GM23338 (cell line): ENCODE data around the gene WNT5B. TPM values are rescaled to one million over a fixed set of nuclear protein-coding genes. Genes with fewer than 3 reads are reported as not detected.

Experiments used
- ATAC-seq: fragments of 200-7000 bp; cut with Tn5 transposase; 3 replicates; pipeline ENCODE4 v1.9.1; 2020
- DNase-seq: peaks from one replicate; pipeline ENCODE4 v3.0.0-alpha.2; 2015; ENCODE audit warnings: low spot score
- H2AFZ ChIP-seq: fragments of 200-600 bp; sonication (generic); 2 replicates; pipeline ENCODE4 v1.8.0; 2016; ENCODE audit warnings: antibody characterized with exemption, mild to moderate bottlenecking, moderate library complexity
- H3F3A ChIP-seq: fragments of 200-600 bp; sonication (generic); replicated peaks from 2 replicates; pipeline ENCODE4 v1.8.0; 2017; ENCODE audit warnings: antibody characterized with exemption, mixed run types, low read depth
- H3K27ac ChIP-seq: fragments of 200-600 bp; sonication (generic); 2 replicates; pipeline ENCODE4 v1.6.1; 2016; ENCODE audit warnings: low read depth
- H3K27me3 ChIP-seq: fragments of 200-600 bp; sonication (generic); 2 replicates; pipeline ENCODE4 v1.8.0; 2016; ENCODE audit warnings: mild to moderate bottlenecking, mixed run types, moderate library complexity; ENCODE audit not compliant: insufficient read depth
- H3K36me3 ChIP-seq: fragments of 200-600 bp; sonication (generic); 2 replicates; pipeline ENCODE4 v1.8.0; 2016; ENCODE audit warnings: mild to moderate bottlenecking; ENCODE audit not compliant: insufficient read depth
- H3K4me1 ChIP-seq: fragments of 200-600 bp; sonication (generic); 2 replicates; pipeline ENCODE4 v1.8.0; 2016; ENCODE audit warnings: mild to moderate bottlenecking, moderate library complexity; ENCODE audit not compliant: insufficient read depth
- H3K4me2 ChIP-seq: fragments of 200-600 bp; sonication (generic); 2 replicates; pipeline ENCODE4 v1.7.1; 2017; ENCODE audit warnings: mixed run types
- H3K4me3 ChIP-seq: fragments of 200-600 bp; sonication (generic); 2 replicates; pipeline ENCODE4 v1.6.1; 2016; ENCODE audit warnings: mixed run types
- H3K79me2 ChIP-seq: fragments of 200-600 bp; sonication (generic); replicated peaks from 2 replicates; pipeline ENCODE4 v1.8.0; 2017; ENCODE audit warnings: mild to moderate bottlenecking; ENCODE audit not compliant: insufficient read depth
- H3K9me2 ChIP-seq: fragments of 200-600 bp; sonication (generic); 2 replicates; pipeline ENCODE4 v1.8.0; 2017; ENCODE audit not compliant: insufficient read depth
- H4K20me1 ChIP-seq: fragments of 200-600 bp; sonication (generic); replicated peaks from 2 replicates; pipeline ENCODE4 v1.8.0; 2017; ENCODE audit warnings: mild to moderate bottlenecking; ENCODE audit not compliant: insufficient read depth
- H3K27ac Mint-ChIP-seq: 2 replicates; pipeline ENCODE4 v1.8.0; 2020; ENCODE audit warnings: inconsistent platforms, mild to moderate bottlenecking, moderate library complexity, mixed read lengths
- H3K27me3 Mint-ChIP-seq: 3 replicates; pipeline ENCODE4 v1.8.0; 2022; ENCODE audit warnings: low read depth, mild to moderate bottlenecking, moderate library complexity, mixed read lengths, inconsistent platforms; ENCODE audit not compliant: insufficient read depth, poor library complexity
- H3K36me3 Mint-ChIP-seq: 3 replicates; pipeline ENCODE4 v1.8.0; 2021; ENCODE audit warnings: low read depth, mild to moderate bottlenecking, inconsistent platforms, moderate library complexity, mixed read lengths
- H3K4me1 Mint-ChIP-seq: 3 replicates; pipeline ENCODE4 v1.8.0; 2020; ENCODE audit warnings: mild to moderate bottlenecking, inconsistent platforms, mixed read lengths
- H3K4me3 Mint-ChIP-seq: 3 replicates; pipeline ENCODE4 v1.8.0; 2021; ENCODE audit warnings: moderate library complexity, mild to moderate bottlenecking, inconsistent platforms, mixed read lengths
- H3K9me3 Mint-ChIP-seq: 3 replicates; pipeline ENCODE4 v1.8.0; 2020; ENCODE audit warnings: moderate library complexity, mild to moderate bottlenecking, inconsistent platforms, mixed read lengths
- EZH2 ChIP-seq: fragments of 200-600 bp; sonication (generic); IDR thresholded peaks from one replicate; pipeline ENCODE4 v1.8.0; 2017; ENCODE audit warnings: antibody characterized with exemption, mild to moderate bottlenecking, low read depth; ENCODE audit not compliant: unreplicated experiment
- ZNF331 ChIP-seq: fragments of 250-450 bp; sonication (Bioruptor Pico); IDR thresholded peaks from 2 replicates; pipeline ENCODE4 v1.5.0; 2020; ENCODE audit warnings: low read depth, mild to moderate bottlenecking, moderate library complexity
- ZNF462 ChIP-seq: fragments of 250-450 bp; sonication (Bioruptor Pico); IDR thresholded peaks from 2 replicates; pipeline ENCODE4 v1.5.0; 2020; ENCODE audit warnings: mild to moderate bottlenecking, moderate library complexity
- long read RNA-seq: library from polyadenylated mRNA; unstranded; transcript quantifications from one replicate; pipeline ENCODE4 v2.0.0, GENCODE V29; 2020; ENCODE audit not compliant: unreplicated experiment
- polyA plus RNA-seq: library from polyadenylated mRNA; unstranded; fragments of >200 nt; fragmentation: Nextera tagmentation; extraction: Ambion mirVana; gene quantifications from 2 replicates; pipeline ENCODE4 v1.2.1, GENCODE V29; 2016
- total RNA-seq: library from RNA; depleted of rRNA; stranded (reverse); fragments of >200 nt; shearing (Covaris generic); gene quantifications from 2 replicates; pipeline ENCODE4 v1.2.3, GENCODE V29; 2014; rRNA removed
- TF ChIP-seq, protein P1 (sequence below), 2 experiments: fragments of 200-600 bp in 1 of 2; sonication (generic) in 1 of 2; conservative IDR thresholded peaks; 2 replicates each; pipeline versions ENCODE4 v1.5.1 to v1.6.1; 2016 to 2017; ENCODE audit warnings: antibody characterized with exemption in 2 of 2, low read depth in 2 of 2, mild to moderate bottlenecking in 2 of 2, moderate library complexity in 1 of 2

The WNT5B gene
- 1.0 and 2.7 TPM in 2 replicates for total RNA-seq
- 0.87 and 1.4 TPM in 2 replicates for polyA plus RNA-seq
- long read RNA-seq, partial matches to known transcripts, result 0 of 5 reads
- long read RNA-seq, other reads (novel, unspliced or antisense), result 3 of 5 reads

DNA sequence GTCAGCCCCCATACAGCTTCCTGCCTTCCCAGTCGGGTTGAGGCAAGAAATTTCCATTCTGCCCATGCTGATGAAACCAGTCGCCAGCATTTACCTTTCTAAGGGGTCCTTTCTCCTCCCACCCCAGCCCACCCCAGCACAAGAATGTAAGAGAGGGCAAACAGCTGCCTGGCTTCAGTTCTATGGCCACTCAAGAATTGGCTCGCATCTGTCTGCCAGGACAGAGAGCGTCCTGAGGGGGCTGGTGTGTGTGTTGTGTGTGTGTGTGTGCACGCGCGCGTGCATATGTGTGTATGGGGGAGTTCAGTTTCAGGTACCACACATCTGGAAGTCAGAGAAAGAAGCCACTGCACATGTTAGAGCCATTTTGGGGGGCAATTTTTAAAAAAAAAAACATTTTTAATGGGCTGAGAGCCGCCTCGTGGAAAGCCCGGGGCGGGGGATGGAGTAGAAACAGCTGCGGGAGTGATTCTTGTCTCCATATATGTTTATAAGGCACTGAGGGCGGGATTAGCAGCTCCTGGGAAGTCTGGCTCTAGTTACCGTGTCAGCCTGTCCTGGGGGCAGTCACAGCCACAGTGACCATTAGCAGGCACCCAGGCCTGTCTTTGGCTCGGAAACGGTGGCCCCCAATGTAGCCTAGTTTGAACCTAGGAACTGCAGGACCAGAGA, at the start of gene WNT5B:
Gene WNT5B, plus strand, starts transcription at position 566 of the 672 bp plus-strand sequence. CDS start 2,124 bp downstream, outside the sequence.
- H4K20me1 ChIP-seq, result peaks cover 4% of the 10 kb centered on the region; the same call in 1 of the 2 replicates
- no peaks in the 10 kb centered on the region; the same call in 2 of the 3 replicates for H3K9me3 Mint-ChIP-seq
- no peaks in the 10 kb centered on the region for H3K9me2 ChIP-seq
- H3F3A ChIP-seq, result 0 out of 2 replicates have a peak, but pooled peaks cover 7% of the 10 kb centered on the region
- TF ChIP-seq EZH2 (peak; percentile 25), ZNF462 (CRISPR knock-in tag) (no peak), ZNF331 (CRISPR knock-in tag) (no peak)
- TF ChIP-seq, protein P1, sequence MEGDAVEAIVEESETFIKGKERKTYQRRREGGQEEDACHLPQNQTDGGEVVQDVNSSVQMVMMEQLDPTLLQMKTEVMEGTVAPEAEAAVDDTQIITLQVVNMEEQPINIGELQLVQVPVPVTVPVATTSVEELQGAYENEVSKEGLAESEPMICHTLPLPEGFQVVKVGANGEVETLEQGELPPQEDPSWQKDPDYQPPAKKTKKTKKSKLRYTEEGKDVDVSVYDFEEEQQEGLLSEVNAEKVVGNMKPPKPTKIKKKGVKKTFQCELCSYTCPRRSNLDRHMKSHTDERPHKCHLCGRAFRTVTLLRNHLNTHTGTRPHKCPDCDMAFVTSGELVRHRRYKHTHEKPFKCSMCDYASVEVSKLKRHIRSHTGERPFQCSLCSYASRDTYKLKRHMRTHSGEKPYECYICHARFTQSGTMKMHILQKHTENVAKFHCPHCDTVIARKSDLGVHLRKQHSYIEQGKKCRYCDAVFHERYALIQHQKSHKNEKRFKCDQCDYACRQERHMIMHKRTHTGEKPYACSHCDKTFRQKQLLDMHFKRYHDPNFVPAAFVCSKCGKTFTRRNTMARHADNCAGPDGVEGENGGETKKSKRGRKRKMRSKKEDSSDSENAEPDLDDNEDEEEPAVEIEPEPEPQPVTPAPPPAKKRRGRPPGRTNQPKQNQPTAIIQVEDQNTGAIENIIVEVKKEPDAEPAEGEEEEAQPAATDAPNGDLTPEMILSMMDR (conservative IDR thresholded peaks at IDR 0.05; ENCODE audit: low read depth in 2 of 2), result no peak
- DNase-seq (peak; percentile 56), ATAC-seq (peak; percentile 5)
- H3K4me1 Mint-ChIP-seq, result peaks cover 64% of the 10 kb centered on the region
- H3K4me2 ChIP-seq, result peak within 1 kb of the TSS; percentile 94
- H3K27me3 Mint-ChIP-seq, result peaks cover 67% of the 10 kb centered on the region
- H3K27ac ChIP-seq, result no peak within 1 kb of the TSS
- H3K79me2 ChIP-seq, result no peaks in the 10 kb centered on the region
- H3K4me3 Mint-ChIP-seq, result peak within 1 kb of the TSS; percentile 74
- no peaks in the 10 kb centered on the region for H3K36me3 Mint-ChIP-seq
- H3K36me3 ChIP-seq, result no peaks in the 10 kb centered on the region; the same call in 1 of the 2 replicates
- peak within 1 kb of the TSS; percentile 71 for H3K4me3 ChIP-seq
- peaks cover 72% of the 10 kb centered on the region for H3K27me3 ChIP-seq
- peak within 1 kb of the TSS; percentile 92 for H2AFZ ChIP-seq
- no peak within 1 kb of the TSS for H3K27ac Mint-ChIP-seq
- peaks cover 56% of the 10 kb centered on the region for H3K4me1 ChIP-seq
